GM18507 (cell line): ENCODE data around the gene TMTC3.
A peak's percentile ranks its signal among the peaks of the same experiment; 100 is the strongest.
"Not testable (repeated sequence)": the region's sequence is repeated elsewhere in the genome, so short reads cannot be mapped to it uniquely, and the experiment has no call there.

ENCODE experiments used
- DNase-seq: peaks from one replicate; pipeline ENCODE4 v3.0.0; 2011; ENCODE audit warnings: low read depth; ENCODE audit not compliant: insufficient read length; ENCODE audit errors: extremely low spot score
- FAIRE-seq: peaks from 2 replicates; lab custom pipeline; 2011; peaks lifted over from hg19 to GRCh38; lab: Jason Lieb, UNC

TMTC3 gene

DNA sequence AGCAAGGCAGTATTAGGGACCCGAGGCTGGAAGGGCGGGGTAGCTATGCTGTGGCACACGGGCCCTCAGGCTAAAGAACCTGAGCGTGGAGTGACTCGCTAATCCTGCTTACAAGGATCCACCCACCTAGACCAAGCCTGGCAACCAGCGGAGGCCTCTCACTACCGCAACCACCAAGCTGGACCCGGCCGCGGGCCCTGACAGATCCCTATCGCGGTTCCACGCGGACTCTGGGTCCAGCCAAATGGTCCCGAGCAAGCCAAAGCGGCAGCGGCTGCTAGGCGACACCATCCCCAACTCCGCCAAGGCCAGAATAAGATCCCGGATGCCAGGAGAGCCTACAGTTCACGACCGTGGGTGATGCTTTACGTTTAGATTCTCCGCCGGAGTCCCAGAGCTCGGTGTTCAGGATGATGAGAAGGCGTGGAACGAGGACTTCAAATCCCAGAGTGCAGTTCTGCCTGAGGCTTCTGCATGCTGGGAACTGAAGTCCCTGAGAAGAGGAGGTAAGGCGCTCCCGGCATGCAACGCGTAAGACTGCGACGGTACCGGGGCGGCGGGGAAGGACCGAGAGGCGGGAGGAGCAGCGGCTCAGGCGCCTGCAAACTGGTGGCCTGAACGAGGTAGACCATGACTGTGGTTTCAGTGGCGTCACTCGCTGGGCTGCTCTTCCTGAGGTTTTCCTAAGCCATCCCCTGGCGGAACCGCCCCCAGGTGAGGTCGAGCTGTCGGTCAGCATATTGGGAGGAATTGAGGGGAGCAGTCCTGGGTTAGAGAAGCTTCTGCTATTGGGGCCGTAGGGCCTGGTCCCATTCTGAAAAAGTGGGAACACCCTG, at the start of gene TMTC3, which contains the start of gene CEP290:
Gene TMTC3, plus strand, starts transcription at position 534 of the 836 bp plus-strand sequence. CDS start 6,009 bp downstream, outside the sequence.
Gene CEP290, minus strand, starts transcription at position 315 of the 836 bp plus-strand sequence. CDS start 781 bp downstream, outside the sequence.
- DNase-seq = peak; percentile 73
- peak; percentile 99 for FAIRE-seq

DNA sequence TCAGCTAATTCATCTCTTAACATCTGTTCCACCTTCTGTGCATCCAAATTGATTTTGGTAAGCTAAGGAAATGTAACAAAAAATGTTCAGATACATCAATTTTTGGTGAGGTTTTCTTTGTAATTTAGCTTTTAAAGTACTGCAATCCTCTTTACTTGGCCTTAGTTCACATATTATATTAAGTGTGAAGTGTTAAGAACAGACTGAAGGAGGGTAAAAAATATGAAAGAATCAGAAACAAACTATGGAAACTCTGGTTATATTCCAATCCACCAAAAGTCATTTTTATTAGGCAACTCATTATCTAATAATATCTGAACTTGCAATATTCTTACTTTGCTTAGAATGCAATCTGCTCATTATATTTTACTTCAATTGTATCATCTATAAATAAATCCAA, 49.3 kb upstream of the TMTC3 start:
- no peak for FAIRE-seq
- no peak for DNase-seq

DNA sequence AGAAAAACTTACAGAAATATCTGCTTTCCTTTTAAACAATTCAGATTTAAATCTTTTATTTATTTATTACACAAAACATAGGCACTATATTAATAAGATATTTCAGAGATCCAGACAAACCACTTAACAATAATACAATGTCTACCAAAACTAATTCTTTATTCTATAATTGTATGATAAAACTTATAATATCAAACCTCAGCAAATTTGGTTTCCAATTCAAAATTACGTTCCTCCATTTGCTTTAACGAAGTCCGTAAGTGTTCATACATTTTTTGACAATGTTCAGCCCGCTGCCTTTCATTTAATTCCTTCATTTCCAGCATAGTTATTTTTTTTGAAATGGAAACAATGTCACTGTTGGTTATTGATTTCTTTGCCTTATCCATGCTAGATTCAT, 48.5 kb upstream of the TMTC3 start:
- DNase-seq = no peak
- no peak for FAIRE-seq

DNA sequence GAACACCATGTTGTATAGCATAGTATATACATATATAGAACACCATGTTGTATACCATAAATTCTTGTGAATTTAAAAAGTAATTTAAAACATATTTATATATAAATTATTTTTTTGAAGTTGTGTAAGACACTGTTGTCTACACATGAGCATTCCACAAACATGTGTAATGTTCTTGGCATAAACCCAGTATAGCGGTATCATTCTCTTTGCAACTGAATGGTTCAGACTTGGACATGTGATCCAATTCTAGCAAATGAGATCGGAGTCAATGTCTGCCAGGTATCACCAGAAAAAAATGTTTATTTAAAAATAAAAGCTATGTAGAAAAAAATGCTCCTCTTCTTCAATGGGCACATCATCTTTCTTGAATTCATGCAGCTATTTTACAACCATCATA, 34.1 kb upstream of the TMTC3 start:
- DNase-seq (no peak), FAIRE-seq (no peak)

DNA sequence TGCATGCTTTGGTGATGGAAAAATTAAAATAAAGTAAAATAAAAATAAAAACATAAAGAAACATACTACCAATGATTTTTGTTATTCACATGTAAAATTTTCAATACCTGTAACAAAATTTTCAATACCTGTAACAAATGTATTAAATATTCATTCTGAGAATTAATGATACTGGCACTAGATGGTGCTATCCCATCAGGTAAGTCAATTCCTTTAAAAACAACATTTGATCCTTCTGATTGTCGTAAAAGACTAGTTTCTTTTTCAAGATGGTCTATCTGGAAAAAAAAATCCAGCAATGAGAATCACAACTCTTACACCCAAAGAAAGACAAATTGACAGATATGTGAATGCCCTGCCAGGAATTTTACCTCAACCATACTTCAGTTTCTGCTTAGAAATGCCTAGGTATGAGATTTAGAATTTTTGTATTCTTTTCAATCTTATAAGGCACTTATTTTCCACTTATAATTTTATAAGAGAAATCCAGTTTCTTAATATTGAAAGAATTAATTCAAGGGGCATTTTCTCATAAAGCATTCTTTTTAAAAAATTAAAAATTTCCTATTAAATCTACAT, 30.9 kb upstream of the TMTC3 start:
- FAIRE-seq = peak; percentile 48
- no peak for DNase-seq

DNA sequence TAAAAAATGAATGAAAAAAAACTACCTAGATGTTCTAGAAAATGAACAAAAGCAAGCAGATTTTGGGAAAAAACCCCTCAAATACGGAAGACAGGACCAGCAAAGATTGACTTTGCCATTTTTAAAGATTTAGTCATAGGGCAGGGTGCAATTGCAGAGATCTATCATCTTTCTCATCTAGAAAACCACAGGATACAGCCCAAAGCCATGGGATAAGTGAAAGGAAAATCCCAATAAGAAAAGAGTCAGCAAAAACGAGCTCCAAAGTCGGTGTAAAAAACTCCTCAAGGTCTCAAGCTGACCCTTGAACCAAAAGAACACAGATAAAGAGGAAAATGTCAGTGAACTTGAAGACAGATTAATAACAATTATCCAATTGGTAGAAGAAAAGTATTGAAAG, 28.2 kb upstream of the TMTC3 start:
- FAIRE-seq (no peak), DNase-seq (no peak)

DNA sequence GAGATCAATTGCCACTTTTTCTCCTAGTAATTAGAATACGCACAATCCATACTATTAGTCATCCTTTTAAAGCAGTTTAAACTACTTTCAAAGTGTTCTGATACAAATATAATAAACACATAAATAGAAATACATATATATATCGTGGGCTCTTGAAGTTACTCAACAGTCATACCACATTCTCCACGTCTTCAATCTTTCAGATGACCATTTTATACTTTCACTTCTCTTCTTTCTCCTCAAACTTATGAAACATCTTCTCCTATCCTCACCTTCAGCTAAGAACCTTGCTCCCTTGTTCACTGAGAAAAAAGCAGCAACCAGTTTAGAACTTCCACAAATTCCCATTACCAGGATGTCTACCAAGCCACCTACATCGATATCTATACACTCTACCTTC, 19.4 kb upstream of the TMTC3 start:
- FAIRE-seq (no peak), DNase-seq (no peak)

DNA sequence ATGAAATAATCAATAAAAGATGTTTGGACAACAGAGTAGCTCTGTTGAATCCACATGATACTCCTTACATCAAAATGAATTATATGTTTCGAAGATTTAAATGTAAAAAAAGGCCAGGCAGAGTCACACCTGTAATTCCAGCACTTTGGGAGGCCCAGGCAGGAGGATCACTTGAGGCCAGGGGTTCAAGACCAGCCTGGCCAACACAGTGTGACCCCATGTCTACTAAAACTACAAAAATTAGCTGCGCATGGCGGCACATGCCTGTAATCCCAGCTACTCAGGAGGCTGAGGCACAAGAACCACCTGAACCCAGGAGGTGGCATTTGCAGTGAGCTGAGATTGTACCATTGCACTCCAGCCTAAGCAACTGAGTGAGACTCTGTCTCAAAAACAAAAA, 15.0 kb upstream of the TMTC3 start:
- FAIRE-seq = no peak

DNA sequence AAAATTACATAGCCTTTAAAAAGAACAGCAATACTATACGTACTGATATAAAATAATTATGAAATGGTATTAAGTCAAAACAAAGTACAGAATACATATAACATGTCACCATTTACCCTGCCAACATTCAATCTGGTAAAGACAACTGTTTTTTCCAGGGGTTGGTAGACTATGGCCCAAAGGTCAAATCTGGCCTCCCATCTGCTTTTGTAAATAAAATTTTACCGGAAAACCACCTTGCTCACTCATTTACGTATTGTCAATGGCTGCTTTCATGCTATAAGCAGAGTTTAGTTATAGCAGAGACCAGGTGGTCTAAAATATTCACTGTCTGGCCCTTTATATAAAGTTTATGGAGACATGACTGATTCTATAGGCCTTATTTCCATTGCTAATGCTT, 14.3 kb upstream of the TMTC3 start:
- FAIRE-seq (no peak), DNase-seq (no peak)

More for the DNA sequence above, 15.0 kb upstream of the TMTC3 start:
- no peak for DNase-seq

DNA sequence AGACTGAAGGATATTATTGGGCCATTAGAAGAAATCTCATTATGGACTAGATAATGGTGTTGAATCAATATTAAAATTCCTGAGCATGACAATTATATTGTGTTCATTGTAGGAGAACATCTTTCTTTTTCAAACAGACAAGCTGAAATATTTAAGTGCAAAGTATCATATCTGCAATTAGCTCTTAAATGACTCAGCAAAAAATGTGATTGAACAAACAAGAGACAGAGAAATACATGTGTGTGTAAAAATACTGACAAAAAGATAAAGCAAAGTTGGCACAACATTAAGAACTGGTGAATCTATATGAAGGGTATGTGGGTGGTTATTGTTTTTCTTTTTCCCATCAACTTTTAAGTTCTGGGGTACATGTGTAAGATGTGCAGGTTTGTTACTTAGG, 9.7 kb upstream of the TMTC3 start:
- DNase-seq (no peak), FAIRE-seq (no peak)

DNA sequence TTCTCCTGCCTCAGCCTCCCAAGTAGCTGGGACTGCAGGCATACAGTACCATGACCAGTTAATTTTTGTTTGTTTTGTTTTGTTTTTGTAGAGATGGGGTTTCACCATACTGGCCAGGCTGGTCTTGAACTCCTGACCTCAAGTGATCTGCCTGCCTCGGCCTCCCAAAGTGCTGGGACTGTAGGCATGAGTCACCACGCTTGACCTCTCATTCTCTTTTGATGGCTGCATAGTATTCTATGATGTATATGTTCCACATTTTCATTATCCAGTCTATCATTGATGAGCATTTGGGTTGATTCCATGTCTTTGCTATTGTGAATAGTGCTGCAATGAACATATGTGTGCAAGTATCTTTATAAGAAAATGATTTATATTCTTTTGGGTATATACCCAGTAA, 8.9 kb upstream of the TMTC3 start:
- not testable (repeated sequence) for FAIRE-seq, DNase-seq

DNA sequence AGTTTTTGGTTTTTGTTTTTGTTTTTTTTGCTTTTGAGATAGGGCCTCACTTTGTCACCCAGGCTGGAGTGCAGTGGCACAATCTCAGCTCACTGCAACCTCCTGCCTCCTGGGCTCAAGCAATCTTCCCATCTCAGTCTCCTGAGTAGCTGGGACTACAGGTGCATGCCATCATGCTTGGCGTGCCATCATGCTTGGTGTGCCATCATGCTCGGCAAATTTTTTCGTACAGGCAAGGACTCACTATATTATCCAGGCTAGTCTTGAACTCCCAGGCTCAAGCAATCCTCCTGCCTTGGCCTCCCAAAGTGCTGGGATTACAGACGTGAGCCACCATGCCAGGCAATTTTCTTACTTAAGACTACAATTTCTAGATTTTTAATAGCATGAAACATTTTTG, 2.4 kb upstream of the TMTC3 start:
- FAIRE-seq, DNase-seq: not testable (repeated sequence)

DNA sequence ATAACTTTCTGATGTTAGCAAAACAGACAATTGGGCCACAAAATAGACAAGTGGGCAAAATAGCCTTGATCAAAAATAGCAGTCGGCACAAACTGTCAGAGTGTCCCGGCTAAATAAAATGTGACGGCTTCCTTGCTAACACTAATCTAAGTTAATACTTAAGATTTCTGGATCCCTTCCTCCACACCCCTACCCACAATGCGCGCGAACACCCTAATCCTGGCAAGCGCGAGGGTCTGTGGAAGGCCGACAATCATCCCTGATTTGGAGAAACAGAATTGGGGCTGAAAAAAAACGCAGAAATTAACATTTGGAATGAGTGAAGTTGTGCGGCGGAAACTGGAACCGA, 708 bp upstream of the TMTC3 start:
- FAIRE-seq (no peak), DNase-seq (no peak)

DNA sequence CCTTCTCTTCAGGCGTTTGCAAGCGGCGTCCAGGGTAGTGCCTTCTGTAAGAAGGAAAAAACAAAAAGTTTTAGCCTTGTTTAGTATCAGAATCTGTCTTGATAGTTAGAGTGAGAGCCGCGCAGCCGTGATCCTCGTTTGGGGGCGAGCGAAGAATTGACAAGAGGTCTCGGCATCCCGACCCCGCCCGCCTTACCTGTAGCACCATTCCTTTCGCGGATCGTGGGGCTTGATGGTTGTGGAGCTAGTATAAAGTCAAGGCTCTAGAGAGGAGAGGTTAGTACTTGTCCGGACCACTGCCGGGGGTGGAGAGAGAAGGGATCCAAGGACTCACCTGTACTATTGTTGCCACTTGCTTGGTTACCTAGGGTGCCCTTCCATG, 494 bp downstream of the TMTC3 start:
- FAIRE-seq (no peak), DNase-seq (no peak)

DNA sequence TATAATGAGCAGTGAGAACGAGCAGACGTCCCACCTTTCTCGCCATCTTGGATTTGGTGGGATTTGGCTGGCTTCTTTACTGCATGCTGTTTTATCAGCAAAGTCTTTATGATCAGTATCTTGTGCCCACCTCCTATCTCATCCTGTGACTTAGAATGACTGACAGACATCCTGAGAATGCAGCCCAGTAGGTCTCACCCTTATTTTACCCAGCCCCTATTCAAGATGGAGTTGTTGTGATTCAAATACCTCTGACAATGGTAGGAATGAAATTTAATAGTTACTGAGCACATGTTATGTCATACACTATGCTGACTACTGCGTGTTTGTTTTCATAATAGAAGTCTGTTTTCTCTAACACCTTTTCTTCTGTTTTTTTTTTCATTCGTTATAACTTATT, 1.9 kb downstream of the TMTC3 start:
- FAIRE-seq (no peak), DNase-seq (no peak)

DNA sequence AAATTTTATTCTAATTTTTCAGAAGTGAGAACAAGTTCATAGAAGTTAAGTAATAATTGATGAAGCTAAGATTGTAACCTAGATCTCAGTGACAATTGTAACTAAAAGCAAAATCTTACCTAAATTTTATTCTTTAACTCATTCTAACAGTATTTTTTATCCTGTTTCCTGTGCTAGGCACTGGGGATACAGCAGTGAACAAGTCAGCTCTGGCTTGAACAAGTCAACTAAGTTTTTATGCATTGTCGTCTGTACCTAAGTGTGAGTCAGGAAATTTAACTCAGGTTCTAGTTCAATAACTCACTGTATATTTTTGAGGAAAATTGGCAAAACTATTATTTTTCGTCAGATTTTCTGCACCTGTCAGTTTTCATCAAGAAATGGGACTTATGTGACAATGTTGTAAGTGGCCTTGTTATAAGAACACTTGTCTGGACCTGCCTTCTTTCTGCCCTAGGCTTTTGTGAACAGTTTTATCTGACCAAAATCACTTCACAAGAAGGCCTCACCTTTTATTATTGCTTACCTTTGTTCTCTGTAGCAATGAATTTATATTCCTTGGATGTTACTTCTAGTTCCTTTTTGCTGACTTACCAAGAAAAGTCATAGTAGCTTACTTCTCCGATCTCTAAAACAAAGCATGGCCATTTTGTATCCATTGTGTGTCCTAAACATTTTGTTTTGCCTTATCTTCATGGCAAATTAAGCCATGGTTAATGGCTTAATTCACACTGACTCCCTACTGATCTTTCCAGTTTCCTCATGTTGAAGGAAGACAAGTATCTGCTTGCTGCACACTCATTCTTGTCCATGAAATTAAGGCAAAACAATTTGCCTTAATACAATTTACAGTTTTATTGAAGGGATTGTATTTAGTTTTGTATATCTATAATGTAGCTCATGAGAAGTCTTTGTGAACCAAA, 2.7 kb downstream of the TMTC3 start:
- DNase-seq = no peak
- no peak for FAIRE-seq

DNA sequence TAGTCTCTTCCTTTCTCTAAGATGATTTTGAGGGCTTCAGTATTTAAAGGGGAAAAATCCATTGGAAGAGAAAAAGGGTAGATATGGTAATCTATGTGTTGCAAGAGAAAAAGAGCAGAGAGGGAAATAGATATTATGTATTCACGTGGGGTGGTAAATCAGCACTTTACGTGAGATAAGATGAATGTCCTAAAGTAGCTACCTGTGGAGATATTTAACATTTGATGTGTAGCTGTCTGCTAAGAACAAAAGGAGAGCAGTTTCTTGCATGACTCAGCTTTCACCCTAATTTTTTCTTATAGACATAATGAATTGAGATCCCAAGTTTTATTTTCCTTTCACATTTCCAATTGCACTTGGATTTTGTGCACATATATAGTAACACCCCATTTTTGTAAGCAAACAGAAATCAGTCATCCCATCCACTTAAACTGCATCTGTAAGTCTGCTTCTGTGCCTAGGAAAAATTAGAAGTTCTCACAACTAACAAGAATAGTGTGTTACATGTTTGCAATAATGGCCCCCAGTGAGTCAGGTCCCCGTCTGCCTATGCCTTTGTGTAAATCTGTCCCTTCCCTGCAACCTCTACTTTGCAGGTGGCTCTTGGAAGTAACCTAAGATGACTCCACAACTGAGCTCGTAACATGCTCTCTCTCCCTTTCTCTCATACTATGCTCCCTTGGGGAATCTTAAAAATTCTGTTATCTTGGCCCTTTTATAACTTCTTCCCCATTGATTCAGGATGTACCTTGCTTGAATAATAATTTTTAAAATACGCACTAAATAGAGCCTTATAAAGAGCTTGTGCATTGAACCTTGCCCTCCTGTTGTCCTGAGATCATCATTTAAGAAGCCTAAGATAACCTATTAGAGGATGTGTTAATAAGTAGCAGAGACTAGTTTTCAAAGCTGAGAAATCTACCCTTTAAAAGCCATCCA, 3.7 kb downstream of the TMTC3 start:
- no peak for FAIRE-seq
- no peak for DNase-seq

DNA sequence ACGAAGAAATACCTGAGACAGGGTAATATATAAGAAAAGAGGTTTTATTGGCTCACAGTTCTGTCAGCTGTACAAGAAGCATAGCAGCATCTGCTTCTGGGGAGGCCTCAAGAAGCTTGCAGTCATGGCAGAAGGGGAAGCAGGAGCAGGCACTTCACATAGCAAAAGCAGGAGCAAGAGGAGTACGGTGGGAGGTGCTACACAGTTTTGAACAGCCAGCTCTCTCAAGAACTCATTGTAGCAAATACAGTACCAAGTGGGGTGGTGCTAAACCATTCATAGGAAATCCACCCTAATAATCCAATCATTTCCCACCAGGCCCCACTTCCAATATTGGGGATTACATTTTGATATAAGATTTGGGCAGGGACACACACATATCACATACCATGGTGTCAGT, 8.0 kb downstream of the TMTC3 start:
- FAIRE-seq (no peak), DNase-seq (no peak)

DNA sequence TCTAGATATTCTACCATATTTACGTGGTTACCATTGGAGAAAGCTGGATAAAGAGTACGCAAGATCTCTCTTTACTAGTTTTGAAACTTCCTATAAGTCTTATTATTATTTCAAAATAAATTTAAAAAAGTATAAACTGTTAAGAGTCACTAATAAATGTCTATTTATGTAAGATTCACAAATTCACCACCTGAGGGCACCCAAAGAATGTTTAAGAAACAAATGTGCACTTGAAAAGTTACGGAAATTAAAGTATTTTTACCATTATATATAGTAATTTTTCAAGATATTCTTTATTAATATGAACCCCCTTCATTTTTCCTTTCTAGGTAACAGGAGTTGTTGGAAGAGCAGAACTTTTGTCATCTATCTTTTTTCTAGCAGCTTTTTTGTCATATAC, 11.9 kb downstream of the TMTC3 start:
- FAIRE-seq (no peak), DNase-seq (no peak)
